Activated CD4-positive, alpha-beta T cell treated with anti-CD3 and anti-CD28 coated beads for 36 hours (primary cell): ENCODE data around the gene ATCAY. TPM values are rescaled to one million over a fixed set of nuclear protein-coding genes. Genes with fewer than 3 reads are reported as not detected.

ENCODE experiments used
- ATAC-seq: fragments of 200-7000 bp; cut with Tn5 transposase; one replicate; pipeline ENCODE4 v1.10.0; 2021; ENCODE audit warnings: mild to moderate bottlenecking, moderate library complexity
- CTCF ChIA-PET: fragments of 350-600 bp; sonication (Branson Sonifier 250); formaldehyde crosslinking; loops from one replicate; lab custom pipeline; 2021; ENCODE audit warnings: antibody characterized with exemption; lab: Charles Lee
- POLR2A ChIA-PET: fragments of 350-600 bp; sonication (Branson Sonifier 250); formaldehyde crosslinking; loops from one replicate; lab custom pipeline; 2021; ENCODE audit warnings: antibody characterized with exemption, inconsistent platforms; lab: Charles Lee
- DNase-seq: peaks from one replicate; pipeline ENCODE4 v3.0.0-alpha.2; 2020
- H3K27ac Mint-ChIP-seq: one replicate; pipeline ENCODE4 v1.8.0; 2021; ENCODE audit warnings: mixed read lengths
- H3K27me3 Mint-ChIP-seq: one replicate; pipeline ENCODE4 v1.8.0; 2021; ENCODE audit warnings: mixed read lengths
- H3K36me3 Mint-ChIP-seq: one replicate; pipeline ENCODE4 v1.8.0; 2021; ENCODE audit warnings: low read depth, mixed read lengths
- H3K4me1 Mint-ChIP-seq: one replicate; pipeline ENCODE4 v1.8.0; 2021; ENCODE audit warnings: mixed read lengths
- H3K4me3 Mint-ChIP-seq: one replicate; pipeline ENCODE4 v1.8.0; 2021; ENCODE audit warnings: mild to moderate bottlenecking, moderate library complexity, mixed read lengths
- H3K9me3 Mint-ChIP-seq: one replicate; pipeline ENCODE4 v1.8.0; 2021; ENCODE audit warnings: low read depth, mixed read lengths
- intact Hi-C, 2 experiments: fragments of 100-400 bp; cut with DNase I in 1 of 2; cut with micrococcal nuclease in 1 of 2; formaldehyde crosslinking; loops; one replicate each; pipeline versions ENCODE4 v1.14.2 to v1.15.1; 2022 to 2024; cut with DNase I, micrococcal nuclease
- total RNA-seq, 2 experiments: library from RNA; stranded (reverse); gene quantifications; one replicate each; pipeline ENCODE4 v1.2.3, GENCODE V29; 2021

Gene ATCAY, protein sequence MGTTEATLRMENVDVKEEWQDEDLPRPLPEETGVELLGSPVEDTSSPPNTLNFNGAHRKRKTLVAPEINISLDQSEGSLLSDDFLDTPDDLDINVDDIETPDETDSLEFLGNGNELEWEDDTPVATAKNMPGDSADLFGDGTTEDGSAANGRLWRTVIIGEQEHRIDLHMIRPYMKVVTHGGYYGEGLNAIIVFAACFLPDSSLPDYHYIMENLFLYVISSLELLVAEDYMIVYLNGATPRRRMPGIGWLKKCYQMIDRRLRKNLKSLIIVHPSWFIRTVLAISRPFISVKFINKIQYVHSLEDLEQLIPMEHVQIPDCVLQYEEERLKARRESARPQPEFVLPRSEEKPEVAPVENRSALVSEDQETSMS
- under 1 TPM in 1 of 2 experiments, not detected in 1; 0.07 TPM for total RNA-seq

GRCh38 chr19:3880471-3881271 lies at the start of gene ATCAY:
TSS of gene ATCAY (plus strand) at chr19:3880685. CDS start at chr19:3885768, 5,083 bp downstream.
- peaks cover 35% of the 10 kb centered on the region for H3K27me3 Mint-ChIP-seq
- no peaks in the 10 kb centered on the region for H3K9me3 Mint-ChIP-seq
- ATAC-seq (no peak), DNase-seq (peak; percentile 10)
- intact Hi-C loops, result no loop called here
- H3K4me3 Mint-ChIP-seq, result no peak within 1 kb of the TSS
- no peaks in the 10 kb centered on the region for H3K36me3 Mint-ChIP-seq
- POLR2A ChIA-PET, result no interaction called here
- CTCF ChIA-PET, result interaction anchor here (1.1 kb wide), 1 partner anchor 11 kb away, joined by 3 read pairs; no protein-coding TSS in a partner anchor
- H3K27ac Mint-ChIP-seq, result no peak within 1 kb of the TSS
- peaks cover 10% of the 10 kb centered on the region for H3K4me1 Mint-ChIP-seq

DNA sequence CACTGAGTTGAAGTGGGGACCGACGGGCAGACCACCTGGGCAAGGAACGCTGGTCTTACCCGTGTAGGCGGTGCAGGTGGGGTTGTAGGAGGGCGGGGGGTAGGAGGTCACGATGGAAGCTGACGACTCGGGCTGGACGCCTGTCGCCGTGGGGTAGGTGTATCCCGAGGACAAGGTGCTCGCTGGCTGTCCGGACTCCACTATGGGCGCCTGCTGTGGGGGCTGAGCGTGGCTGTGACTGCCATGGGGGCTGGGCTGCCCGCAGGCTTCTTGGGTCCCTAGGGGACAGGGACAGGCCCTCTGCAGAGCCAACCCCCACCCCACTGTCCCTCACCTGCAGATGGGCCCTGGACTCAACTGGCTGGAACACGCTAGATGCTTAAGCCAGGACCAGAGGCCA lies 48.9 kb upstream of the ATCAY start:
- DNase-seq, result no peak
- no peak overlapping the region for H3K4me3 Mint-ChIP-seq
- CTCF ChIA-PET, result no interaction called here
- intact Hi-C loops, result no loop called here
- POLR2A ChIA-PET, result no interaction called here
- H3K27ac Mint-ChIP-seq, result no peak overlapping the region
- H3K27me3 Mint-ChIP-seq, result no peaks in the 10 kb centered on the region
- no peaks in the 10 kb centered on the region for H3K36me3 Mint-ChIP-seq
- no peaks in the 10 kb centered on the region for H3K4me1 Mint-ChIP-seq
- H3K9me3 Mint-ChIP-seq, result no peaks in the 10 kb centered on the region
- ATAC-seq, result no peak

- intact Hi-C loops, result no loop called here
- ChIA-PET POLR2A (no interaction called here), CTCF (no interaction called here)
- DNase-seq (no peak), ATAC-seq (no peak)
- Mint-ChIP-seq H3K27ac (no peak overlapping the region), H3K4me3 (no peak overlapping the region), H3K4me1 (no peaks in the 10 kb centered on the region), H3K9me3 (no peaks in the 10 kb centered on the region), H3K27me3 (no peaks in the 10 kb centered on the region), H3K36me3 (no peaks in the 10 kb centered on the region)
Measured at GRCh38 chr19:3832001-3832400, 48.5 kb upstream of the ATCAY start.

GRCh38 chr19:3833578-3834348 lies 46.7 kb upstream of the ATCAY start:
- Mint-ChIP-seq H3K27ac (no peak overlapping the region), H3K36me3 (no peaks in the 10 kb centered on the region), H3K4me3 (no peak overlapping the region), H3K4me1 (peaks cover 3% of the 10 kb centered on the region), H3K27me3 (no peaks in the 10 kb centered on the region), H3K9me3 (peaks cover 12% of the 10 kb centered on the region)
- ChIA-PET POLR2A (no interaction called here), CTCF (no interaction called here)
- intact Hi-C loops, result no loop called here
- DNase-seq (no peak), ATAC-seq (no peak)

GRCh38 chr19:3834349-3835054 lies 46.0 kb upstream of the ATCAY start:
- H3K27me3 Mint-ChIP-seq, result no peaks in the 10 kb centered on the region
- no peaks in the 10 kb centered on the region for H3K36me3 Mint-ChIP-seq
- CTCF ChIA-PET, result interaction anchor here (1.4 kb wide), 1 partner anchor 14 kb away, joined by 3 read pairs; no protein-coding TSS in a partner anchor
- DNase-seq (no peak), ATAC-seq (no peak)
- H3K4me3 Mint-ChIP-seq, result no peak overlapping the region
- H3K4me1 Mint-ChIP-seq, result peaks cover 3% of the 10 kb centered on the region
- intact Hi-C loops, result no loop called here
- H3K27ac Mint-ChIP-seq, result no peak overlapping the region
- POLR2A ChIA-PET, result no interaction called here
- peaks cover 12% of the 10 kb centered on the region for H3K9me3 Mint-ChIP-seq

DNA sequence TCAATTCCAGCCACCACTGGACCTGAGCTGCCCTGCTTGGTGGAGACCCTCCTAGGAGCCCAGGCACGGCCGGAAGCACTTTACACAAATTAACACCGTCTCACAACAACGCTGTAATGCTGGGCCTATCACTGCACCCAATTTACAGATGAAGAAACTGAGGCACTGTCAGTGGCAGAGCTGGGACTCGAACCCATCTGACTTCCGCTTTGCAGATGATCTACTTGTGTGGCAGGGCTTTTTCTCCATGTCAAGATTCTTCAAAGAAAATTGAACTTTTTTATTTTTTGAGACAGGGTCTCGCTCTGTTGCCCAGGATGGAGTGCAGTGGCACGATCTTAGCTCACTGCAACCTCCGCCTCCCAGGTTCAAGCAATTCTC lies 45.4 kb upstream of the ATCAY start:
- Mint-ChIP-seq H3K4me3 (no peak overlapping the region), H3K27ac (no peak overlapping the region), H3K4me1 (peaks cover 3% of the 10 kb centered on the region), H3K36me3 (no peaks in the 10 kb centered on the region), H3K9me3 (peaks cover 12% of the 10 kb centered on the region), H3K27me3 (no peaks in the 10 kb centered on the region)
- DNase-seq, result no peak
- ChIA-PET POLR2A (no interaction called here), CTCF (interaction anchor here (1.4 kb wide), 1 partner anchor 14 kb away, joined by 3 read pairs; no protein-coding TSS in a partner anchor)
- no peak for ATAC-seq
- intact Hi-C loops, result no loop called here

GRCh38 chr19:3836887-3837286 lies 43.6 kb upstream of the ATCAY start:
- no peaks in the 10 kb centered on the region for H3K36me3 Mint-ChIP-seq
- no peak overlapping the region for H3K27ac Mint-ChIP-seq
- peaks cover 12% of the 10 kb centered on the region for H3K9me3 Mint-ChIP-seq
- no peak overlapping the region for H3K4me3 Mint-ChIP-seq
- H3K27me3 Mint-ChIP-seq, result no peaks in the 10 kb centered on the region
- ATAC-seq (no peak), DNase-seq (no peak)
- POLR2A ChIA-PET, result no interaction called here
- intact Hi-C loops, result no loop called here
- CTCF ChIA-PET, result no interaction called here
- peaks cover 3% of the 10 kb centered on the region for H3K4me1 Mint-ChIP-seq

DNA sequence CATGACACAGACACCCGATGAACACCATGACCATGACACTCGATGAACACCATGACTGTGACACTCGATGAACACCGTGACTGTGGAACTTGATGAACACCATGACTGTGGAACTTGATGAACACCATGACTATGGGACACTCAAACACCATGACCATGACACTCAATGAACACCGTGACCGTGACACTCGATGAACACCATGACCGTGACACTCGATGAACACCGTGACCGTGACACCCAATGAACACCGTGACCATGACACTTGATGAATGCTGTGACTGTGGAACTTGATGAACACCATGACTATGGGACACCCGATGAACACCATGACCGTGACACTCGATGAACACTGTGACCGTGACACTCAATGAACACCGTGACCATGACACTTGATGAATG lies 43.2 kb upstream of the ATCAY start:
- Mint-ChIP-seq H3K4me3 (no peak overlapping the region), H3K36me3 (no peaks in the 10 kb centered on the region), H3K27ac (no peak overlapping the region), H3K27me3 (no peaks in the 10 kb centered on the region), H3K9me3 (peaks cover 12% of the 10 kb centered on the region), H3K4me1 (peaks cover 3% of the 10 kb centered on the region)
- ChIA-PET CTCF (no interaction called here), POLR2A (no interaction called here)
- intact Hi-C loops, result no loop called here
- ATAC-seq (no peak), DNase-seq (no peak)

DNA sequence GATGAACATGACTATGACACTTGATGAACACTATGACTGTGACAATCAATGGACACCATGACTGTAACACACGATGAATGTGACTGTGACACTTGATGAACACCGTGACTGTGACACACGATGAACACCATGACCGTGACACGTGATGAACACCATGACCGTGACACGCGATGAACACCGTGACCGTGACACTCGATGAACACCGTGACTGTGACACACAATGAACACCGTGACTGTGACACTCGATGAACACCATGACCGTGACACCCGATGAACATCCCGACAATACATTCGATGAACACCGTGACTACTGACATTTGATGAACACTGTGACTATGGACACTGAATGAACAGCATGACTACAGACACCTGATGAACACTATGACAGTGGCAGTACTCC lies 42.6 kb upstream of the ATCAY start:
- CTCF ChIA-PET, result no interaction called here
- Mint-ChIP-seq H3K36me3 (no peaks in the 10 kb centered on the region), H3K4me3 (no peak overlapping the region), H3K27me3 (no peaks in the 10 kb centered on the region), H3K4me1 (peaks cover 3% of the 10 kb centered on the region), H3K27ac (no peak overlapping the region), H3K9me3 (peaks cover 12% of the 10 kb centered on the region)
- ATAC-seq, result no peak
- no peak for DNase-seq
- POLR2A ChIA-PET, result no interaction called here
- intact Hi-C loops, result no loop called here

DNA sequence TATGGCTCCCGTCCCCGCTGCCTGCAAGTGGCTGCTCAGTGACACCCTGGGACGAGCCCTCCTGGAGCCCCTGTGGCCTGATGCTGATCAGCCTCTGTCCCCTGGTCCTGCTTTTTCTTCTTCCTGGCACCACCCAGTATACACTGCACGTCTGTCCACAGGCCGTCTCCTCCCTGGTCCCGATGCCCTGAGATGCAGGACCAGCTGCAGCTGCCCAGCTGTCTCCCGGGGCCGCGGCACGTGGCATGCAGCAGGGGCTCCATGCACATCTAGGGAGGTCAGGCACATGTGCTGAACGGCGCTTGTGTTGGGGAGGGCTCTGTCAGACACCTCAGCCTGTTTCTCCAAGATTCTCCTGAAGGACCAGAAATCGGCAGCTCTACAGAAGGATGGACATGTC lies 41.8 kb upstream of the ATCAY start:
- intact Hi-C loops, result no loop called here
- ATAC-seq (no peak), DNase-seq (no peak)
- ChIA-PET POLR2A (no interaction called here), CTCF (interaction anchor here (0.9 kb wide), 1 partner anchor 17 kb away, joined by 3 read pairs; no protein-coding TSS in a partner anchor)
- H3K27ac Mint-ChIP-seq, result no peak overlapping the region
- H3K4me3 Mint-ChIP-seq, result no peak overlapping the region
- peaks cover 12% of the 10 kb centered on the region for H3K9me3 Mint-ChIP-seq
- H3K27me3 Mint-ChIP-seq, result no peaks in the 10 kb centered on the region
- no peaks in the 10 kb centered on the region for H3K36me3 Mint-ChIP-seq
- H3K4me1 Mint-ChIP-seq, result peaks cover 3% of the 10 kb centered on the region

DNA sequence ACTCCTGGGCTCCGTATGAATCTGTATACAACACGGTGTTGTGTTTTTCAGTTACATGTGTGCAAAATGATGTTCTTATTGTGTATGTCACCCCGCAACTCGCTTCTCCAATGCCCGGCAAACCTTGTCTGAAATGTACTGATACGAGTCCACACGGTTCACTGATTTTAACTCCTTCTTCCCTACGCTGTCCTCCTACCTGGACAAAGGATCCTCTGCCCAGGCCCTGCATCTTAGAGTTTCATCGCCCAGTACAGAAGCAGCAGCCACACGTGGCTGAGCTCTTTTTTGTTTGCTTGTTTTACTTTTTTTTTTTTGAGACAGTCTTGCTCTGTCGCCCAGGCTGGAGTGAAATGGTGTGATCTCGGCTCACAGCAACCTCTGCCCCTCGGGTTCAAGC lies 40.5 kb upstream of the ATCAY start:
- Mint-ChIP-seq H3K4me3 (no peak overlapping the region), H3K27me3 (no peaks in the 10 kb centered on the region), H3K27ac (no peak overlapping the region), H3K36me3 (no peaks in the 10 kb centered on the region), H3K9me3 (peaks cover 12% of the 10 kb centered on the region), H3K4me1 (peaks cover 3% of the 10 kb centered on the region)
- ChIA-PET POLR2A (no interaction called here), CTCF (no interaction called here)
- intact Hi-C loops, result no loop called here
- ATAC-seq (no peak), DNase-seq (no peak)
